Measurements from ENCODE around the gene ZNF19. TPM values are rescaled to one million over a fixed set of nuclear protein-coding genes. Genes with fewer than 3 reads are reported as not detected.

ZNF19 gene
- total and polyA plus RNA-seq, 2 of the 8 experiments (the other 6 are each of a cell fraction or from before 2014, with no cell fraction given): 1.5 to 3.5 TPM

- Histone ChIP-seq H2BK5ac (ENCODE audit: low read depth, low read length) (no peak overlapping the region), H3K56ac (replicated peaks; ENCODE audit: insufficient read length, low read depth, low read length) (no peak overlapping the region), H3K79me2 (ENCODE audit: control insufficient read depth in 1 of 2, insufficient read depth in 2 of 2, low read length in 2 of 2) (0 out of 4 replicates have a peak, but pooled peaks cover 0 to 4% of the 10 kb centered on the region in 2 experiments), H2BK12ac (ENCODE audit: low read depth, low read length) (no peak overlapping the region; the same call in 1 of the 2 replicates), H3K4ac (replicated peaks; ENCODE audit: insufficient read length, low read depth, low read length) (no peak overlapping the region), H3K27ac (ENCODE audit: low read depth, low read length) (no peak overlapping the region), H2AFZ (ENCODE audit: low read length) (no peak overlapping the region), H3K4me1 (replicated peaks in 1 of 4; ENCODE audit: control insufficient read depth in 3 of 4, insufficient read depth in 4 of 4, low read length in 3 of 4) (peaks cover 0 to 18% (median 13%) of the 10 kb centered on the region in 4 experiments; a peak in 4 of 7 replicates), H3K9ac (replicated peaks in 1 of 4; ENCODE audit: extremely low read depth in 1 of 4, low read depth in 3 of 4, low read length in 3 of 4) (no peak overlapping the region), H3K9me3 (ENCODE audit: insufficient read depth in 2 of 2, low read depth in 1 of 2, low read length in 1 of 2) (no peaks in the 10 kb centered on the region), H2BK15ac (ENCODE audit: low read length) (no peak overlapping the region), H3K27me3 (replicated peaks in 1 of 4; ENCODE audit: control insufficient read depth in 3 of 4, extremely low read depth in 1 of 4, insufficient read depth in 3 of 4, low read length in 3 of 4) (no peaks in the 10 kb centered on the region), H4K5ac (ENCODE audit: insufficient read length, low read depth, low read length) (no peak overlapping the region), H3K4me3 (ENCODE audit: extremely low read depth in 1 of 4, insufficient read depth in 2 of 4, low read depth in 3 of 4, low read length in 4 of 4) (no peak overlapping the region), H3K14ac (ENCODE audit: insufficient read length) (no peak overlapping the region), H2BK20ac (ENCODE audit: low read length) (no peak overlapping the region), H4K8ac (ENCODE audit: extremely low read depth, insufficient read depth, low read length) (no peak overlapping the region), H2BK120ac (replicated peaks; ENCODE audit: low read depth, low read length) (no peak overlapping the region), H3K23me2 (ENCODE audit: low read depth, low read length) (peaks cover 10% of the 10 kb centered on the region; the same call in 1 of the 2 replicates), H3K36me3 (ENCODE audit: control insufficient read depth in 2 of 4, insufficient read depth in 4 of 4, low read length in 3 of 4) (peaks cover 0 to 2% (median 0%) of the 10 kb centered on the region in 4 experiments; a peak in 2 of 8 replicates), H3K79me1 (ENCODE audit: low read depth, low read length) (no peaks in the 10 kb centered on the region), H3K4me2 (ENCODE audit: insufficient read depth in 1 of 2, low read depth in 2 of 2, low read length in 2 of 2) (no peak overlapping the region), H4K91ac (replicated peaks; ENCODE audit: insufficient read length, low read length) (no peak overlapping the region), H3K18ac (ENCODE audit: extremely low read depth, low read length) (no peak overlapping the region), H2AK5ac (ENCODE audit: low read depth, low read length) (no peak overlapping the region), H4K20me1 (replicated peaks in 1 of 2; ENCODE audit: control insufficient read depth in 1 of 2, insufficient read depth in 2 of 2, low read length in 2 of 2) (no peaks in the 10 kb centered on the region), H3K23ac (ENCODE audit: insufficient read length) (no peak overlapping the region)
- ChIA-PET POLR2A (ENCODE audit: partially characterized antibody) (interaction anchor here (1.6 kb wide), 1 partner anchor 36 kb away, joined by 3 read pairs; no protein-coding TSS in a partner anchor), CTCF (ENCODE audit: partially characterized antibody) (interaction anchor here (0.9 to 4.3 kb wide), 3 partner anchors 10 to 27 kb away, joined by 3 to 51 read pairs (median 11); no protein-coding TSS in a partner anchor)
- 79% methylated on average over 1 of the region's 1 CpG; no CpG with 5 or more reads in 1 of the 2 experiments for WGBS, 2 experiments (ENCODE audit: extremely low coverage in 1 of 2, insufficient coverage in 1 of 2, insufficient read length in 1 of 2, insufficient replicate concordance in 2 of 2, low coverage in 1 of 2, low lambda C conversion rate in 2 of 2, missing lambda C conversion rate in 1 of 2)
- FAIRE-seq: no peak
- DNase-seq (ENCODE audit: low read depth in 1 of 2, low spot score in 2 of 2): no peak
- TF ChIP-seq CBX8 (IDR thresholded peaks at IDR 0.05; ENCODE audit: borderline replicate concordance, low read depth, low read length) (no peak), CREB1 (IDR thresholded peaks at IDR 0.05) (no peak), SP1 (IDR thresholded peaks at IDR 0.05; ENCODE audit: low read depth, low read length) (no peak), EZH2 (IDR thresholded peaks at IDR 0.05; ENCODE audit: low read depth, low read length, severe bottlenecking) (no peak), ZNF274 (IDR thresholded peaks at IDR 0.05; ENCODE audit: borderline replicate concordance, extremely low read depth, low read length) (no peak), SIN3A (conservative IDR thresholded peaks at IDR 0.05 in 1 of 2, IDR thresholded peaks at IDR 0.05 in 1 of 2; ENCODE audit: low read depth in 1 of 2, low read length in 2 of 2) (no peak), RBBP5 (IDR thresholded peaks at IDR 0.05; ENCODE audit: borderline replicate concordance, low read depth, low read length) (no peak), TBP (IDR thresholded peaks at IDR 0.05; ENCODE audit: low read depth, low read length) (no peak), YY1 (IDR thresholded peaks at IDR 0.05; ENCODE audit: low read depth, low read length) (no peak), POU5F1 (IDR thresholded peaks at IDR 0.05; ENCODE audit: low read depth, low read length) (no peak), RFX5 (IDR thresholded peaks at IDR 0.05; ENCODE audit: borderline replicate concordance, low read depth, low read length) (no peak), CHD1 (IDR thresholded peaks at IDR 0.05; ENCODE audit: low read depth, low read length) (no peak), BRCA1 (IDR thresholded peaks at IDR 0.05; ENCODE audit: low read depth, low read length) (no peak), CEBPB (IDR thresholded peaks at IDR 0.05; ENCODE audit: low read depth, low read length) (no peak)
Measured at GRCh38 chr16:71528257-71528656, 39.1 kb upstream of the ZNF19 start.

Data from H1 (cell line).